GM13977 (cell line): ENCODE data around the gene ATF1.
"Not testable (repeated sequence)": the region's sequence is repeated elsewhere in the genome, so short reads cannot be mapped to it uniquely, and the experiment has no call there.

Source experiments
- DNase-seq: peaks from one replicate; pipeline ENCODE4 v3.0.0; 2012; ENCODE audit warnings: low spot score
- CTCF ChIP-seq: IDR thresholded peaks from 2 replicates; pipeline ENCODE4 v1.5.1; 2012; ENCODE audit warnings: mild to moderate bottlenecking, control low read depth; ENCODE audit not compliant: insufficient read depth; ENCODE audit errors: extremely low read depth, missing control alignments
- in situ Hi-C: fragments of 300-500 bp; cut with MboI; formaldehyde crosslinking; loops from one replicate; pipeline ENCODE4 v1.12.0; 2022; ENCODE audit warnings: low sequenced_read_pairs, low pct_unique_long_range_greater_than_20kb, mixed read lengths, inconsistent platforms; ENCODE audit not compliant: unreplicated experiment

ATF1 gene

GRCh38 chr12:50859621-50860310 is 95.9 kb downstream of the ATF1 start:
- TF ChIP-seq CTCF: no peak
- no peak for DNase-seq
- in situ Hi-C loops: no loop called here

- in situ Hi-C loops: no loop called here
- no peak for DNase-seq
- TF ChIP-seq CTCF: no peak
Measured at GRCh38 chr12:50862316-50862715, 98.4 kb downstream of the ATF1 start.

- TF ChIP-seq CTCF: no peak
- in situ Hi-C loops: no loop called here
- DNase-seq: no peak
Measured at GRCh38 chr12:50865266-50865665, 101.4 kb downstream of the ATF1 start.

GRCh38 chr12:50868881-50869280 is 105.0 kb downstream of the ATF1 start:
- DNase-seq, in situ Hi-C loops: not testable (repeated sequence)
